ENCODE results near the gene DISP2.

DNA sequence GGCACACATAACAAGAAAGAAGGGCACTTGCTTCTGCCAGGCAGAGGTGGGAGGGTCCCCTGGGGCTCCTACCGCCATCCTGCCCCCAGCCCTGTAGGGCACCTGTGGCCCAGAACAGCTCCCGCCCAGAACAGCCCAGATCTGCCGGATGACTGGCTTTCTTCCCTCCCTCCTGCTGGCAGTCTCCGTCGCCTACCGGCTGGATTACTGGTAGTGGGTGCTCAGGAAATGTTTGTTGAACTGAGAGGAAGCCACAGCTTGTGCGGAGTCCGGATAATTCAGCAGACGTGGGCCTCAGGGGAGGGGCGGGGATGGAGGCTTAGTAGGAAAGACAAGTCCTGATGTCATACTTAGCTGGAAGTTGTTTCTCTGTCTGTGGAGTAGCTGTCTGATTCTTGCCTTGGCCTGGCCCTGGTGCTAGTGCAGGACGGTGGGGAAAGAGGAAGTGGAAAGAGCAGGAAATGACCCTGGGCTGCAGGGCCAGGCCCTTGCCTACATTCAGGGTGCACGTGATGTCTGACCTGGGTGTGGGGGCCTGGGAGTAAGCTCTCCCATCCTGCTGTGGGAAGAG lies 24.0 kb upstream of the DISP2 start:
- TF ChIP-seq, protein P1, sequence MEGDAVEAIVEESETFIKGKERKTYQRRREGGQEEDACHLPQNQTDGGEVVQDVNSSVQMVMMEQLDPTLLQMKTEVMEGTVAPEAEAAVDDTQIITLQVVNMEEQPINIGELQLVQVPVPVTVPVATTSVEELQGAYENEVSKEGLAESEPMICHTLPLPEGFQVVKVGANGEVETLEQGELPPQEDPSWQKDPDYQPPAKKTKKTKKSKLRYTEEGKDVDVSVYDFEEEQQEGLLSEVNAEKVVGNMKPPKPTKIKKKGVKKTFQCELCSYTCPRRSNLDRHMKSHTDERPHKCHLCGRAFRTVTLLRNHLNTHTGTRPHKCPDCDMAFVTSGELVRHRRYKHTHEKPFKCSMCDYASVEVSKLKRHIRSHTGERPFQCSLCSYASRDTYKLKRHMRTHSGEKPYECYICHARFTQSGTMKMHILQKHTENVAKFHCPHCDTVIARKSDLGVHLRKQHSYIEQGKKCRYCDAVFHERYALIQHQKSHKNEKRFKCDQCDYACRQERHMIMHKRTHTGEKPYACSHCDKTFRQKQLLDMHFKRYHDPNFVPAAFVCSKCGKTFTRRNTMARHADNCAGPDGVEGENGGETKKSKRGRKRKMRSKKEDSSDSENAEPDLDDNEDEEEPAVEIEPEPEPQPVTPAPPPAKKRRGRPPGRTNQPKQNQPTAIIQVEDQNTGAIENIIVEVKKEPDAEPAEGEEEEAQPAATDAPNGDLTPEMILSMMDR (conservative IDR thresholded peaks at IDR 0.05): no peak
- no peak for TF ChIP-seq EZH2 (IDR thresholded peaks at IDR 0.05; ENCODE audit: low read depth)
